ENCODE data around the gene WDR33. TPM values are rescaled to one million over a fixed set of nuclear protein-coding genes. Genes with fewer than 3 reads are reported as not detected.
A peak's percentile ranks its signal among the peaks of the same experiment; 100 is the strongest.

WDR33 gene
- polyA plus RNA-seq, 1 donor: 28.3 TPM

DNA sequence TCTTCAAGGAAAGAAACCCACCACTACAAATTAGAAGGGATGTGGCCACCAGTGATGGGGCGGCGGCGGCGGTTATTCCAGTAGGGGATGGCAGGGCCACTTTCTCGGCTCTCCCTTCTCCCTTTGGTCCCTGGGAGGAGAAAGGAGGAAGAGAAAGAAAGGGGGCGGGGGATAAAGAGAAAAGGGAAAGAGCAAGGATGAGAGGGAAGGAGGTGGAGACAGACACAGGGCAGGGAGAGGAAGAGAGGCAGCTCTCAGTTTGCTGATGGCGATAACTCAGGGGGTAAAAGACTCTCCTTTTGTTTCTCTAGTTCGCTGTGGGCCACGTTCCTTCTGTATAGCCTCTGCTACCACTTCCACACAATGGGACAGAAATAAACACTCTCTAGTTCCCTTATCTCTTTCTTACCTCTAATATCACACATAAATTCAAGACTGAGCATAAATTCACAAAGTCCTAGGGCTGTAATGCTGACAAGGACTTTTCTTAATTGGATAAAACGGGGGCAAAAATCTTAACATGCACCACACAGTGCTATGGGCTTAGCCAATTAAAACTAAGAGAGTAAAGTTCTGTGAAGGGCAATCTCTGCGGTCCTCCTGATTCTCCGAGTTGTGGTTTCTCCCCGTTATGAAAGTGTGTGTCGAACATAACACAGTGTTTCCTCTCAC is 95.1 kb downstream of the WDR33 start:
- DNase-seq: no peak

DNA sequence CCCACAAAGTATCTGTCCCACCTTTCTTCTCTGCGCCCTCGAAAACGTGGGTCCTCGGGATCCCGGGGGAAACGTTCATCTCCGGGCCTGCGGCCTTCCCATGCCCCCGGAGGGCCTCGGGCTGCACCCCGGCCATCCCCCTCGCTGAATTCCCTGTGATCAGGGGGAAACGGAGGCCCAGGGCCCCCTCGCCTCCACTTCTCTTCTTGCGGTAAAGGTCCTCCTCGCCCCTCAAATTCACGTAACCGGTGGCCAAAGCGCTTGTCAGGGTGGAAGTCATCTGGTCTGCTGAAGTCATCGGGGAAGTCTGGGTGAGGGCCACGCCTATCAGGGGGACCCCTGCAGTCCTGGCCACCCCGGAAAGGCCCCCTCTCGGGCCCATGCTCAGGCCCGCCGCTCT is 97.4 kb downstream of the WDR33 start:
- DNase-seq: no peak

DNA sequence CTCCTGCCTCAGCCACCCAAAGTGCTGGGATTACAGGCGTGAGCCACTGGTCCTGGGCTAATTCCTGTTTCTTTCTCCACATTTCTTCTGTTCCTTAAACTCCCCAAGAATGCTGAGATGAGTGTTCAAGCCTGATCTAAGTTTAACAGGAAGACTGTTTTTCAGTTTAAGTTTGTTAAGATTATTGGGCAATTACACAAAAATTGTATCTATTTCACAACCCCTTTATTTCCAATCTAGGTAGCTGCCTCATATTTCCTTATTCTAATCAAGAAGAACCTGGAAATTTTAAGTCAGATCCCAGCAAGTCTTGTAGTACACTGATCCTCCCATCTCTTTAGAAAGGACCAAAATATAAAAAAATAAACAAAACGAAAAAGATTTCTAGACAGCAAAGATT is 98.0 kb downstream of the WDR33 start:
- no peak for DNase-seq

DNA sequence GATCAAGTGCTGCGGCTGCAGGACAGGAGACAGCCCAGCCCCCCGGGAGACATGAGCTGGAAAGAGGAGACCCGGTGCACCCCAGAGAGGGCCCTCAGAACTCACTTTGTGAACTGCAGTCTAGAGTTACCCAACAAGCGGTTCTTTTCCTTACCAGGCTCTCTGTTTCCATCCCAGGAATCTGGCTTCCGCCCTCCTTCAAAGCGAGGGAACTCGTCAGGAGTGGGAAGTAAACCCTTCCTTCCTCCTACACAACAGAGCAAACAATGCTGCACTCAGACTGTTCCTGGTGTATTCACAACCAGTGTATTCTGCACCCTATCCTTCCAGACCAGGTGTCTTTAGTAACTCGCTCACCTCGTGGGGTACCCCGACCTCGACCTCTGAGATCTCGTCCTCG is 101.6 kb downstream of the WDR33 start:
- DNase-seq: no peak

DNA sequence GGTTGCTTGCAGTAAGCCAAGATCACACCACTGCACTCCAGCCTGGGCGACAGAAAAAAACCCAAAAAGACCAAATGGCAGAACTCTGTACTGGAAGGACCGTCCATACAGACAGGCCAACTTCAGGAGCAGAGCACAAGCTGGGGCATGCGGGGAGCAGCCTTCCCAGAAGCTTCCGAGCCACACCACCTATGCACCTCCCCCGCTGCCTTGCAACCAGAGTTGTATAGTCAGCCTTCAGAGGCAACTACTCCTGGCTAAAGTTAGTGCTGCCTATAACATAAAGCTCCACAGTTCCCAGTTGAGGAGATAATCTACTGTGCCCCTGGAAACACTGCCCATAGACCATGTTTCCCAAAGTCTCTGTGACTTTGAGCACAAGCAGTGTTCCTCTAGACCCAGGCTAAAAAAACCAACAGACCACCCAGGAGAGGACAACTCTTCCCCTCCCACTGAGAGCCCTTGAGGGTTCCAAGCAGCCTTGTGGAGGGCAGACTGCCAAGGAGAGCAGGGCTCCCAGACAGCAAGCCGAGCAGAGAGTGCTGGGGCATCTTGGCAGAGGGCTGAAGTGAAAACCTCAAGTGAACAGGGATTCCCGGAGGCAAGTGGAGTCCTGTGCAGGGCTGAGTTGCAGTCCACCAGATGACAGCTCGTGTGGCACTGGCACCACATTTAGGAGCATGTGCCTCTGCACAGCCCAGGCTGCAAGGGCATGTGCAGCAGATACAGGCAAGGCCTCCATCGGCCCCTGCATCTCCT is 102.9 kb downstream of the WDR33 start:
- DNase-seq: no peak

DNA sequence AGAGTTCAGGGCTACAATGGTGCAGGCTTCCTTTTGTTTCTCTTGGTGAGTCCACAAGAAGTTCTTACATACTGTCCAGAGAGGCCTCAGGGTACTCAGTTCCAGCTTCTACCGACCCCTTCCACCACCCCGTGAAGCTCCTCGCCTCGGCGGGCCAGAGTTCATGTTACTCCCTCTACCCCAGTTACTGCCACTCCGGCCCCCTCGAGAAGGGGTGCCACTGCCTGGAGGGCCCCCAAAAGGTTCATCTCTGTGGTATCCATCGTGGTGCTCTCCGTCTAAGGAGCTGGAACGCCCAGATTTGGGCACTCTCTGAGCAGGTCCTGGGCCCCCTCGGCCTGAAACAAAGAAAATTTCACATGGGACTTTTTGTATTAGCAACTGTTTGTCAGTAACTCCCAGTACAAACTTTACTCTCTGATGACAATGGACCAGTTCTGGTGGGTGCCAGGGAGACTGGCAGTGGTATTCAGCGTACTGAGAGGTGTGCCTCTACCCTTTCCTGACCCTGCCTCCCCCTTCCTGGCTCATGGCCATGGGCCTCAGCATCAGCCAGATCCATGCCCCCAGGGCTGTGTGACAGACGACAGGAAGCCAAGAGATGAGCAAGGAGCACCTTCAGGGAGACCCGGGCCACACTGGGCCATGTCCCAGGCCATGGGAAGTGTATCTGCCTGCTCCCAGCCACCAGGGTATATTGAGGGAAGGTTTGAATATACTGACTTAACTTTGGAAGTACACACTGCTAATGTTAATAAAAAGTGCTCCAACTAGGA is 104.6 kb downstream of the WDR33 start:
- no peak for DNase-seq

DNA sequence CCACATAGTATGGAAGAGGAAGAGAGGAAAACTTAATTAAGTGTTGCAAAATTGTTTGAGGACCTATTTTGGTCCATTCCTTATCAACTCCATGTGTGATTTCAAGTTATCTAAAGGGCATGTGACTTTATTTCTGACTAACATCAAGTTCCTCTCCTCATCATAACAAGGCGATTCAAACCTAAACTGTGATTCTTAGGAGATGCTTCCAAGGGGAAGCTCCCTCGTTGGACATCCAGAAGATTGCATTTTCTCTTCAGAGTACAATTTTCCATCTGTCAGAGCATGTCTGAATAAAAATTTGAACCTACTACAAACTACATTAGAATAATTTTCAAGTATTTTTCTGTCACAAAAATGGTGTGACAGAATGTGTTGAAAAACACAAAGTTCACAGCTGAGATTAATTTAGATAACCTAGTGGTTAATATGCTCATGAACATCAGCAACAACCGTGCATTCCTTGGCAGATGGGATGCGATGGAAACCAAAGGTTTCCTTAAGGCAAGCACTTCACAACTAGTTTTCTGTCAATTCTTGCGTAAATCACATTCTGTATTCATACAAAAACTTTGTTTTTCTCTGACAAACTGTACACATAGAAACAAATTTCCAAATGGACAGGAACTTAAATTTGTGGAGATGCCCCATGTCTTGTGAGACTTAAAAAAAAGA is 105.4 kb downstream of the WDR33 start:
- DNase-seq: no peak

DNA sequence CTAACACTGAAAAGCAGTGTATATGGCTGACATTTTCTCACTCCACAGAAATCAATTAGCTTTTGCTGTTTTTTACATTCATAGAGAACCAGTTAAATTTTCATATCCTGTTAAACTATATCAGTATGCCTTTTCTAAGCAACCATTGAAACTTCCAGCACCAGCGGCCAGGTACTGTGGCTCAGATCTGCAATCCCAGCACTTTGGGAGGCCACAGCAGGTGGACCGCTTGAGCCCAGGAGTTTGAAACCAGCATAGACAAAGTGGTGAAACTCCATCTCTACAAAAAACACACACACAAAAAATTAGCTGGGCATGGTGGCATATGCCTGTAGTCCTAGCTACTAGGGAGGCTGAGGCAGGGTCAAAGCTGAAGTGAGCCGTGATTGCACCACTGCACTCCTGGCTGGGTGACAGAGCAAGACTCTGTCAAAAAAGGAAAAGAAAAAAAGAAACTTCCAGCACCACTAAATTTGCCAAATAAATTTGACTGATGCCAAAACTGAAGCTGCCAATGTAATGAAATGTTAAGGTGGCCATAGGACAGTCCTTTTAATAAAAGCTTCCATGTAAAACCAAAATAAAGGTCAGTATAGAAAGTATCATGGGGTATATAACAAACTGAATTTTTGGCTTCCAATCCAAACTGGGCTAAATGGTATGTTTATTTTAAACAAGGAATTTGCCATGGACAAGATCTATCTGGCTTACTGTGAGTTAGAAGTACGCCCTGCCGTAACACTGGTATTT is 106.2 kb downstream of the WDR33 start:
- no peak for DNase-seq

DNA sequence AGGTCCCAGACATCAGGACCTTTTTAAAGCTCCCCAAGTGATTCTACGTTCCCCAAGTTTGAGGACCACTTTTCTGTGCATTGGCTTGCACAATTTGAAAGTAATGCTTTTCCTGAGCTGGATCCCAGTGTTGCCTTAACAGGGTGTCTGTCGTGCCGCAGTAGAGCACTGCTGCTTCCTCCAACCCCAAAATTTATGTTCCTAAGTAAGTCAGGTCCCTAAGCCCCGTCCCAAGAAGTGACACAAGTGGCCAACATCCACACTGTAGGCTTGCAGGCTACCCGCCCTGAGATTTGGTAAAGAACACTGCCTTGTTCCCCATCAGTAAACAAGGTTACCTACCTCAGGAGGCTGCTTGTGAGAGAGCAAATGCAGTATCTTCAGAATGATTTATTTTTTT is 107.7 kb downstream of the WDR33 start:
- no peak for DNase-seq

DNA sequence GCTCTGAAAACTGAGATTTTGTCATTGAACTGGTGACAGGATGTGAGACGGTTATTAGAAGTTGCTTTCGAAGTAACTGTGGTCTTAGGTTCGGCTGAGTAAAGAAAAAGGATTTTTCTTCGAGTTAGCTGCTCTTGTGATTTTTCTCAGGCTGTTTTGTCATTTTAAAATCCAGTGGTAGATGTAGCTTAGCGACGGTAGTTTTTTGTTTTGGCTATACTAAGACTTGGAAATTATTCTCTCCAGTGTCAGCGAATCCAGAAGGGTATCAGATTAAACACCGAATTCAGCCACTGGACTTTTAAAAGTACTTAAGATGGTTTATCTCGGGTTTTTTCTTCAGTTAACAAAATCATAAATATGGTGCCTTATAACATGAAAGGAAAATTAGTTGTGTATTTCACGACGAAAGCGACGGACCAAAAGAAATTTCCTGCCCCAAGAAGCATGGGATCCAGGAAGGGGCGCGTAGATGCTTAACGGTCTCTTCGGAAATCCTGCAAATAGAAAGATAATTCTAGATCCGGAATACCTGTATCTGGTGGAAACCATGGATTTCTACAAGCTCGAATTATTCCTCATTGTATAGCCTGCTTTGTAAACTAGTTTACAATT is 108.5 kb downstream of the WDR33 start:
- DNase-seq: no peak

DNA sequence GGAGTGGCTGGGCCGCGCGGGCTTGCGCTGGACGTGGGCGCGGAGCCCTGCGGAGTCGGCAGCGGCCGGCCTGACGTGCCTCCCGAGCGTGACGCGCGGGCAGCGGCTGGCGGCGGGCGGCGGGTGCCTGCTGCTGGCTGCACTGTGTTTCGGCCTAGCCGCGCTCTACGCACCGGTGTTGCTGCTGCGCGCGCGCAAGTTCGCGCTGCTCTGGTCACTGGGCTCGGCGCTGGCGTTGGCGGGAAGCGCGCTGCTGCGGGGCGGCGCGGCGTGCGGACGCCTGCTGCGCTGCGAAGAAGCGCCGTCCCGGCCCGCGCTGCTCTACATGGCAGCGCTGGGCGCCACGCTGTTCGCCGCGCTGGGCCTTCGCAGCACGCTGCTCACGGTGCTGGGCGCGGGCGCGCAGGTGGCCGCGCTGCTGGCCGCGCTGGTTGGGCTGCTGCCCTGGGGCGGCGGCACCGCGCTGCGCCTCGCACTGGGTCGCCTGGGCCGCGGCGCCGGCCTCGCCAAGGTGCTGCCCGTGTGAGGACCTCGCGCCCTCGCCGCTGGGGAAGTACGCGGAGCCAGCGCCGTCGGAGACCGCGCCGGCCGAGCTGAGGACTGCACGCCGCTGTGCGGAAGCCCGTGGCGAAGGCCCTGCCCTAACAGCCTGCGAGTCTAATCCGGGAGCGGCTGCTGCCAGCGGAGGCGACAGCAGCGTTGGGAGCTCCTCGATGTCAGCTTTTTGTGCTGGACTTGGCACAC is 109.1 kb downstream of the WDR33 start:
- DNase-seq: peak; percentile 78

DNA sequence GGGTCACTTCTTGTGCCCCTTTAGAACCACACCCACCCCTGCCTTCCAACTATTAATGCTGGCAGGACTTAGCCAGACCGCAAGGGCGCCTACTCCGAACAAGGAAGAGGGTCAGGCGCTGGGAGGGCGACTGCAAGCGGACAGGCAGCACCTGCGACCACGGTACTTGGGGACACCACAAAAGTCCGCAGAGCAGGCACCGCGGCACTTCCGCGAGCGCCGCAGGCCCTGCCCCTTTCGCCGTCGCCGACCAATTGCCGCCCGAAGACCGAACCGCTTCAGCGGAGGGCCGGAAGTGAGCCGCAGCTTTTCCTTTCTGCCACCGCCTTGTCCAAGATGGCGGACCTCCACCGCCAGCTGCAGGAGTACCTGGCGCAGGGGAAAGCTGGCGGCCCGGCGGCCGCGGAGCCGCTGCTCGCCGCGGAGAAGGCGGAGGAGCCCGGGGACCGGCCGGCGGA is 109.7 kb downstream of the WDR33 start, which contains the start of gene SFT2D3:
Gene SFT2D3, plus strand, starts transcription at position 305 of the 458 bp plus-strand sequence. Its CDS starts 32 bp downstream, at position 337.
- DNase-seq: peak; percentile 93

DNA sequence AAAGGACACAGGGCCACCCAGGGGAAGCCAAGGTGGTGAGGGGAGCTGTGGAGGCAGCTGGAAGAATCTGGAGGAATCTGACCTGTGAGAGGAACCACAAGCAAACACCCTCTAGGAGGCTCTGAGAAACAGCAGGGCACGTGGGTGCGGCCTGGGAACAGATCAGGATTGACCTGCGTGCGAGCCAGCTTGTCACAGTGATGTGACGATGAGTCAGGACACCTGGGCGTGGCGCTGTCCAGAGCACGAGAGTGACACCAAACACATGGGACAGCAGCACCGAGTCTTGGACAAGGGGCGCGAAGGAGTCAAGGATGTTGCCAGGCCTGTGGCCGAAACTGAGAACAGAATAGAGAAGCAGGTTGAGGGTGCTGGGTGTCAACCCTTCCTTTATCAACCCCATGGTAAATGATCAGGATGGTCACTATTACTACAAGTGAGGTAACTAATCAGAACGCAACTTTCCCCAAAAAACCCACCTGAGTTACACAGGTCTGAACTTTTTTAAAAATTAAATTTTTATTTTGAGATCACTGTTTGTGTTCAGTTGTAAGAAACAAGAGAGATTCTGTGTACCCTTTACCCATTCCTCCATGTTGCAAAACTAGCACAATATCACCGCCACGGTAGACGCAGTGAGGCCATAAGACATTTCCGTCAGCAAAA is 110.3 kb downstream of the WDR33 start:
- DNase-seq: no peak

DNA sequence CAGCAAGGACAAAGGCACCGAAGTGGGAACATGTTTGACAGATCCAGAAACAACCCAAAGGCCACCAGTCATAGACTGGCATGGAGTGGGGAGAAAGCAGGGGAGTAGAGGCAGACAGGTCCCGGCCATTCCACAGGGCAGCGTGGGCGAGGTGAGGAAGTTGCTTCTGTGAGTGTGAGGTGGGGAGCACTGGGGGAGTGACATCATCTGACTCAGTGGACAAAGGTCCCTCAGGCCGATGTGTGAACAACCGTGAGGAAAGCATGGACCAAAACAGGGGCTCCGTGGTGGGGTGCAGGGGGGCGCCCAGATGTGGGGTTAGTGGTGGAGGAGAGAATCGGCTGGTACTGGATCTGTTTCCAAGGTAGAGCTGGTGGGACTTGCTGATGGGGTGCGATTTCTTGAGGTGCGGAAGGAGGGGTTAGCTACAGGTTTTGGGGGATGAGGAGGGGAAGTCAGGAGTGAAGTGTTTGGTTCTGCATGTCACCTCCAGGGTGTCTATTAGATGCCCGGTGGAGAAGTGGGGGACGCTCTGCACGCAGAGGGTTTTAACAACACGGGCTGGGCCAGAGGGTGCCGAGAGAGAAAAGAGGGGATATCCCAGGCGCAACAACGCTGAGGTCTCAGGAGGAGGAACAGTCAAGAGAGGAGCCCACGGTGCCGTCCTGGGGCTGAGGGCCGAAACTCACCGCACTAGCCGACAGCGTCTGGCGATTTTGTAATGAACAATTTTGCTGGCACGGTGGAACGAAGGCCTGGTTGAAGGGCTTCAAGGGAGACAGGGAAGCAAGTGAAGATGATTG is 112.2 kb downstream of the WDR33 start:
- no peak for DNase-seq

DNA sequence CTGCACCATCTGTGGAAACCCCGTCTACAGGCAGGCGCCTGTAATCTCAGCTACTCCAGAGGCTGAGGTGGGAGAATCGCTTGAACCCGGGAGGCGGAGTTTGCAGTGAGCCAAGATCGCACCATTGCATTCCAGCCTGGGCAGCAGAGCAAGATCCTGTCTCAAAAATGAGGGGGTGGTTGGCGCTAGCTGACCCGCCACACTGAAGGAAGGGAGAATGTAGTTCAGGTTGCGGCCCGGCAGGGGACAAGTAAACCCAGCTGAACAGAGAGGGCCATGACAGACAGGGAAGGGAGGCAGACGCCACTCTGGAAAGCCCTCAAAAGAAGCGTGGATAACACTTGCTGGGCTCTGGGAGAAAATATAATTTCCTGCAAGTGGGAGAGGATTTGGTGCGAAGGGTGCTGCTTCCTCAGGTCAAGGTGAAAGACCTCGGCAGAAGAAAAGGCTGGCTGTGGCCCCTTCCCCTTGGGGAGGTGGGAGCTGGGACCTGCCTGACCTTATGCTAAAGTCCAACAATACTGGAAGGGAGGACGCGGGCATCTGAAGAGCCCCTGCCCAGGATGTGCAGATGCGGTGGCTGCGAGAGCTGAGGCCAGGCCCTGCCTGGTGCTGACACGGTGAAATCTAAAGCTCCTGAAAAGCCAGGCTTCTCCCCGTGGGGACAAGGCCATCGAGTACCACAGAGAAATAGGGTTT is 113.3 kb downstream of the WDR33 start:
- DNase-seq: no peak

DNA sequence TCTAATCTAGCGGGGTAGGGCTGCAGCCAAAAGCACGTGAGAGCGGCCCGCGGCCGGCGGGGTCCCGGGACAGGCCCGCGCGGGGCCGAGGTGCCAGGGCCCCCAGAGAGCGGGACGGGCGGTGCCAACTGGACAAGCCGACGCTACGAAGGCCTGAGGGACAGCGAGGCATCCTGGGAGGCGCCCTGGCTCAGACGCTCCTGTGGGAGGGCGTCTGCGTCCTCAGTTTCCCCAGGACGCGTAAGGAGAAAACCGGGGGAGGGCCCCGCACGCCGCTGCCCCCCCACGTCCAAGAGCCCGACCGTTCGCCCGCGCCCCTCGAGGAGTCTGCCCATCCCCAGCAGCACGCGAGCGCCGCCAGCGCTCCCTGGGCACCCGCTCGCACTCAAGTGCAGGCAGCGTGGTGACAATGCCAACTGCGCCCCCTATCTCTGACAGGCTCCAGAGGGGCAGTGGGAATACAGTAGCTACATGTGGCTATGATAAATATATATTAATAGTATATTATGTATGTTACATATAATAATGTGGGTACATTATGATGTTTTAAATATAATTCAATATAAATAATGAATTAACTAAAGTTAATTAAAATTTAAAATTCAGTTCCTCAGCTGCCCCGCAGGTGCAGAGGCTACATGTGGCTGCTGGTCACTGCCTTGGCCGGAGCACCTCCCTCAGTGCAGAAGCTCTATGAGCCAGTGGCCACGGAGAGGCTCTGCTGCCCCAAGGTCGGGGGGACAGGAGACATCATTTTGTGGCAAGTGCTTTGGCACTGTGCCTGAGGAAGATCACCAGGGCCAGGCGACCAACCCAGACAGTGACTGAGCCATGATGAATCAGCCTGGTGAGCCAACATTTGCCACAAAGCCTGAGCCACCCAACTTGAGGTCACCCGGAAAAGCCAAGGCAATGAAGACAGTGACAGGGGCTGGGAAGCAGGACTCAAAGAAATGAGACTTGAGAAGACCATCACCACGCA is 115.2 kb downstream of the WDR33 start:
- no peak for DNase-seq

DNA sequence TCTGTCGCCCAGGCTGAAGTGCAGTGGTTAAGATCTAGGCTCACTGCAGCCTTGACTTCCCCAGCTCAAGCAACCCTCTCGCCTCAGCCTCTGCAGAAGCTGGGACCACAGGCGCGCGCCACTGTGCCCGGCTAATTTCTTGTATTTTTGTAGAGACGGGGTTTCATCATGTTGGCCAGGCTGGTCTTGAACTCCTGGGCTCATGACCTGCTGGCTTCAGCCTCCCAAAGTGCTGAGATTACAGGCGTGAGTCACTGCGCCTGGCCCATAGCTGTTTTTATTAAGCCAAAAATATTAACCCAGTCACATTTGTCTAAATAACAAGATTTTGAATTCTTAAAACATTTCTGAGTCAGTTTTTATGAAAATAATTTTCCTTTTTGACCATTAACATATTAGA is 116.0 kb downstream of the WDR33 start:
- DNase-seq: no peak

All from hindlimb muscle (tissue), 1 donor.